PC-9 (cell line): ENCODE measurements around the gene PARS2. TPM values are rescaled to one million over a fixed set of nuclear protein-coding genes. Genes with fewer than 3 reads are reported as not detected.

ENCODE experiments used
- BruUV-seq: library from RNA; stranded (reverse); fragments of 400-500 nt; replicated peaks from 2 replicates; lab custom pipeline; 2021; lab: Mats Ljungman, UMichigan
- CTCF ChIA-PET: fragments of 300-600 bp; sonication (Branson Sonifier 250); formaldehyde crosslinking; loops from one replicate; lab custom pipeline; 2022; ENCODE audit warnings: antibody characterized with exemption; lab: Charles Lee
- POLR2A ChIA-PET: fragments of 300-600 bp; sonication (Branson Sonifier 250); formaldehyde crosslinking; loops from one replicate; lab custom pipeline; 2022; ENCODE audit warnings: antibody characterized with exemption; ENCODE audit not compliant: unreplicated experiment; lab: Charles Lee
- DNase-seq, 2 experiments: peaks; one replicate each; pipeline versions ENCODE4 v3.0.0 to v3.0.0-alpha.2; 2015 to 2022; ENCODE audit warnings: mixed read lengths in 1 of 2
- H2AFZ ChIP-seq: fragments of 200-600 bp; sonication (generic); 2 replicates; pipeline ENCODE4 v1.8.1; 2017; ENCODE audit warnings: antibody characterized with exemption
- H3F3A ChIP-seq: fragments of 200-600 bp; sonication (generic); 2 replicates; pipeline ENCODE4 v1.8.1; 2017; ENCODE audit warnings: antibody characterized with exemption, mild to moderate bottlenecking, low read depth; ENCODE audit not compliant: insufficient read depth
- H3K27ac ChIP-seq: fragments of 200-600 bp; sonication (generic); 2 replicates; pipeline ENCODE4 v1.6.1; 2016; ENCODE audit warnings: mixed run types
- H3K27me3 ChIP-seq: fragments of 200-600 bp; sonication (generic); 2 replicates; pipeline ENCODE4 v1.6.1; 2016; ENCODE audit warnings: low read depth, mixed run types; ENCODE audit not compliant: insufficient read depth
- H3K36me3 ChIP-seq: fragments of 200-600 bp; sonication (generic); 2 replicates; pipeline ENCODE4 v1.6.1; 2016; ENCODE audit warnings: low read depth, mixed run types
- H3K4me1 ChIP-seq: fragments of 200-600 bp; sonication (generic); replicated peaks from 2 replicates; pipeline ENCODE4 v1.6.1; 2016; ENCODE audit warnings: mixed run types; ENCODE audit not compliant: insufficient read depth
- H3K4me2 ChIP-seq: fragments of 200-600 bp; sonication (generic); 2 replicates; pipeline ENCODE4 v1.6.1; 2017; ENCODE audit warnings: mixed run types
- H3K4me3 ChIP-seq: fragments of 200-600 bp; sonication (generic); 2 replicates; pipeline ENCODE4 v1.6.1; 2016; ENCODE audit warnings: mixed run types
- H3K79me2 ChIP-seq: fragments of 200-600 bp; sonication (generic); 2 replicates; pipeline ENCODE4 v1.6.1; 2017; ENCODE audit warnings: low read depth, mixed run types
- H3K9me2 ChIP-seq: fragments of 200-600 bp; sonication (generic); 2 replicates; pipeline ENCODE4 v1.8.1; 2017; ENCODE audit warnings: mild to moderate bottlenecking; ENCODE audit not compliant: insufficient read depth
- H3K9me3 ChIP-seq: fragments of 200-600 bp; sonication (generic); 2 replicates; pipeline ENCODE4 v1.8.1; 2016; ENCODE audit warnings: low read depth; ENCODE audit not compliant: insufficient read depth
- H4K20me1 ChIP-seq: fragments of 200-600 bp; sonication (generic); 2 replicates; pipeline ENCODE4 v1.8.1; 2017; ENCODE audit not compliant: insufficient read depth
- EZH2 ChIP-seq: fragments of 200-600 bp; sonication (generic); IDR thresholded peaks from 2 replicates; pipeline ENCODE4 v1.8.0; 2017; ENCODE audit warnings: antibody characterized with exemption, low read depth
- intact Hi-C: fragments of 100-400 bp; cut with micrococcal nuclease; formaldehyde crosslinking; loops from one replicate; pipeline ENCODE4 v1.10.0; 2022; ENCODE audit not compliant: unreplicated experiment
- total RNA-seq: library from RNA; stranded (reverse); gene quantifications from 2 replicates; pipeline ENCODE4 v1.2.3, GENCODE V29; 2021
- TF ChIP-seq, protein P1 (sequence below): fragments of 200-600 bp; sonication (generic); conservative IDR thresholded peaks from 2 replicates; pipeline ENCODE4 v1.6.1; 2017; ENCODE audit warnings: mixed run types, antibody characterized with exemption, mild to moderate bottlenecking, moderate library complexity

PARS2 gene
- total RNA-seq, 1 experiment from 2014 or later: 13.4 TPM

DNA sequence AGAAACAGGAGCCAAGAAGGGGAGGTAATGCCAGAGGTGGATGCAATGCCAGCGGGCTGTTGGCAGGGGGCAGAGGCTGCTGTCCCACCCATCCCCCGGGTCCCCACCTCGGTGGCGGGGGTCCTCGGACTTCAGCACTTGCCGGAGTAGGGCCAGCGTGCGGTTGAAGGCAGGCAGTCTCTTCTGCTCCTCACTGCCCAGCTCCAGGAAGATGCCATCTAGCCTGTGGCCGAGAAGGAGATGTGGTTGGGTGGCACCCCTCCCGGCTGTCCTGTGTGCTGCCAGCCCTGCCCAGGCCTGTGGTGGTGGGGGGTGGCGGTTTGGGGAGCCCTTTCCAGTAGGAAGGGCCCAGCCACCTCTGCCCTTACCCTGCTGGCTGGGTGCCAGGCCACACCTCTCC is 23.3 kb upstream of the PARS2 start:
- intact Hi-C loops: no loop called here

DNA sequence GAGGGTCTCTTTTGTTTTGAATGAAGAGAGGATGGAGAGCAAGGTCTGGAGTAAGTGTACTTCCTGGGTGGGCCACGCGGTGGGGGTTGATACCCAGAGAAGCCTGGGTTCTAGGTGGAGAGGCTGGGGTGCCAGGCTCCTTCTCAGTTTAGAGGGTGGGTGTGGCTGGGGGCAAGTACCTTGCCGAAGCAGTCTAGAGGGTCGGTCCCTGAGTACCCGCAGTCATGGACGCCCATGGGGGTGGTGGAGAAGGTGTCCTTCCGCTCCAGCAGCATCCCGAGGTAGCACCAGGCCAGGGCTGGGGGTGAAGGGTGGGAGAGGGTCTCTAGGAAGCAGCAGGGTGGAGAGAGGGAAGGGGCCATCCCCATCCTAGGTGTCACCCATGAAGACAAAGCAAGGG is 22.5 kb upstream of the PARS2 start:
- H3K36me3 ChIP-seq: 0 out of 2 replicates have a peak, but pooled peaks cover 12% of the 10 kb centered on the region
- H3K4me1 ChIP-seq: no peaks in the 10 kb centered on the region
- peak in 1 of 2 experiments; percentile 5 for DNase-seq
- H3K9me2 ChIP-seq: no peaks in the 10 kb centered on the region
- intact Hi-C loops: no loop called here
- no peaks in the 10 kb centered on the region for H3K27me3 ChIP-seq
- no peak overlapping the region for H3K27ac ChIP-seq
- POLR2A ChIA-PET: no interaction called here
- H4K20me1 ChIP-seq: no peaks in the 10 kb centered on the region
- H3K4me2 ChIP-seq: no peak overlapping the region
- CTCF ChIA-PET: no interaction called here
- TF ChIP-seq, protein P1, sequence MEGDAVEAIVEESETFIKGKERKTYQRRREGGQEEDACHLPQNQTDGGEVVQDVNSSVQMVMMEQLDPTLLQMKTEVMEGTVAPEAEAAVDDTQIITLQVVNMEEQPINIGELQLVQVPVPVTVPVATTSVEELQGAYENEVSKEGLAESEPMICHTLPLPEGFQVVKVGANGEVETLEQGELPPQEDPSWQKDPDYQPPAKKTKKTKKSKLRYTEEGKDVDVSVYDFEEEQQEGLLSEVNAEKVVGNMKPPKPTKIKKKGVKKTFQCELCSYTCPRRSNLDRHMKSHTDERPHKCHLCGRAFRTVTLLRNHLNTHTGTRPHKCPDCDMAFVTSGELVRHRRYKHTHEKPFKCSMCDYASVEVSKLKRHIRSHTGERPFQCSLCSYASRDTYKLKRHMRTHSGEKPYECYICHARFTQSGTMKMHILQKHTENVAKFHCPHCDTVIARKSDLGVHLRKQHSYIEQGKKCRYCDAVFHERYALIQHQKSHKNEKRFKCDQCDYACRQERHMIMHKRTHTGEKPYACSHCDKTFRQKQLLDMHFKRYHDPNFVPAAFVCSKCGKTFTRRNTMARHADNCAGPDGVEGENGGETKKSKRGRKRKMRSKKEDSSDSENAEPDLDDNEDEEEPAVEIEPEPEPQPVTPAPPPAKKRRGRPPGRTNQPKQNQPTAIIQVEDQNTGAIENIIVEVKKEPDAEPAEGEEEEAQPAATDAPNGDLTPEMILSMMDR: no peak
- no peak for TF ChIP-seq EZH2
- peaks cover 10% of the 10 kb centered on the region; the same call in 1 of the 2 replicates for H3K79me2 ChIP-seq
- H3F3A ChIP-seq: no peaks in the 10 kb centered on the region
- BruUV-seq: no TSS peak
- H3K4me3 ChIP-seq: no peak overlapping the region
- H3K9me3 ChIP-seq: peaks cover 2% of the 10 kb centered on the region; the same call in 1 of the 2 replicates
- H2AFZ ChIP-seq: no peak overlapping the region

More for the DNA sequence above, 23.3 kb upstream of the PARS2 start:
- ChIA-PET POLR2A (no interaction called here), CTCF (no interaction called here)
- Histone ChIP-seq H3F3A (no peaks in the 10 kb centered on the region), H3K79me2 (peaks cover 13% of the 10 kb centered on the region), H3K4me1 (no peaks in the 10 kb centered on the region), H3K27me3 (no peaks in the 10 kb centered on the region), H3K9me2 (no peaks in the 10 kb centered on the region), H3K36me3 (peaks cover 18% of the 10 kb centered on the region; the same call in 1 of the 2 replicates), H3K4me2 (no peak overlapping the region), H3K4me3 (no peak overlapping the region), H2AFZ (no peak overlapping the region), H4K20me1 (no peaks in the 10 kb centered on the region), H3K9me3 (peaks cover 8% of the 10 kb centered on the region; the same call in 1 of the 2 replicates), H3K27ac (no peak overlapping the region)
- DNase-seq: no peak
- no TSS peak for BruUV-seq
- TF ChIP-seq, protein P1: no peak
- no peak for TF ChIP-seq EZH2

DNA sequence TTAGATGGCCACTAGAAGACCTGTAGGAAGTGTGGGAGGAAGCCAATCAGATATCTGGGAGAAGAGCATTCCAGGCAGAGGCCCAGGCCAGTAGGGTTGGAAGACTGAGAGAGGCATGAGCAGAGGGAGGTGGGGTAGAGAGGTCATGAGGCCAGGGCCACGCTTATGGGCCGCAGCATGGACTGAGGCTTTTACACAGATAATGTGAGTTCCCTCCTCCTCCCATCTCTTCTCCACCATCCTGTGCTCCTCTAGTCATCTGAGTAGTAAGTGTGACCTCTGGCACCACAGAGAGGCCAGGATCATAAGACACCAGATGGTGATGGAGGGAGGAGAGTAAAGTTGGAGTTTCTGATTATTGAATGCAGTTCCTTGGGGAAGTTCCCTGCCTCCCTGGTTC is 19.7 kb upstream of the PARS2 start:
- H3K9me3 ChIP-seq: no peaks in the 10 kb centered on the region
- DNase-seq: peak in 1 of 2 experiments; percentile 20
- 0 out of 2 replicates have a peak, but pooled peaks cover 11% of the 10 kb centered on the region for H3K36me3 ChIP-seq
- no peaks in the 10 kb centered on the region for H4K20me1 ChIP-seq
- TF ChIP-seq, protein P1: no peak
- TF ChIP-seq EZH2: no peak
- no peaks in the 10 kb centered on the region for H3K4me1 ChIP-seq
- no peak overlapping the region for H3K4me3 ChIP-seq
- H3F3A ChIP-seq: no peaks in the 10 kb centered on the region
- H3K27me3 ChIP-seq: no peaks in the 10 kb centered on the region
- no peak overlapping the region for H3K27ac ChIP-seq
- H3K4me2 ChIP-seq: no peak overlapping the region
- BruUV-seq: no TSS peak
- ChIA-PET CTCF (no interaction called here), POLR2A (no interaction called here)
- 0 out of 2 replicates have a peak, but pooled peaks cover 6% of the 10 kb centered on the region for H3K79me2 ChIP-seq
- intact Hi-C loops: no loop called here
- H2AFZ ChIP-seq: no peak overlapping the region
- H3K9me2 ChIP-seq: no peaks in the 10 kb centered on the region
